Measurements from ENCODE around the gene AP5Z1.

DNA sequence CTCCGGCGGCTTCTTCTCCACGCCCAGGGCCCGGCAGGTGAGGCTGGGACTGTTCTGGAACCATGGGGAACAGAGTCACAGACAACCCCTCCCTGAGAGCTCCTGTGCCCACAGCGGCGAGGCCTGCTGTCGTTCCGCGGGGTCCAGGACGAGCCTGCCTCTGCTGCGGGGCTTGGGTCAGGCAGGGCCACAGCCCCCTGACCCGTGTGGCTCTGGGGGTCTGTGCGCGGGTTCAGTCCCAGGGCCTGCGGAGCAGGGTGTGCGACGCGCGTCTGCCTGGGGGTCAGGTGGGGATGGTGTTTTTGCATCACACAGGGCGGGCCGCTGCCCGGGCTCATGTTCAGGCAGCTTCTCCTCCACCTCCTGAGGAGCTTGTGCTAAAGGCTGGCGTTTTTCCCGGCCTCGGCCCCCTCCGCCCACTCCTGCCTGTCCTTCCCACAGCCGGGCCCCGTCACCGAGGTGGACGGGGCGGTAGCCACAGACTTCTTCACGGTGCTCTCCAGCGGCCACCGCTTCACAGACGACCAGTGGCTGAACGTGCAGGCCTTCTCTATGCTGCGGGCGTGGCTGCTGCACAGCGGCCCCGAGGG is 8.4 kb downstream of the AP5Z1 start:
- TF ChIP-seq, protein P1, sequence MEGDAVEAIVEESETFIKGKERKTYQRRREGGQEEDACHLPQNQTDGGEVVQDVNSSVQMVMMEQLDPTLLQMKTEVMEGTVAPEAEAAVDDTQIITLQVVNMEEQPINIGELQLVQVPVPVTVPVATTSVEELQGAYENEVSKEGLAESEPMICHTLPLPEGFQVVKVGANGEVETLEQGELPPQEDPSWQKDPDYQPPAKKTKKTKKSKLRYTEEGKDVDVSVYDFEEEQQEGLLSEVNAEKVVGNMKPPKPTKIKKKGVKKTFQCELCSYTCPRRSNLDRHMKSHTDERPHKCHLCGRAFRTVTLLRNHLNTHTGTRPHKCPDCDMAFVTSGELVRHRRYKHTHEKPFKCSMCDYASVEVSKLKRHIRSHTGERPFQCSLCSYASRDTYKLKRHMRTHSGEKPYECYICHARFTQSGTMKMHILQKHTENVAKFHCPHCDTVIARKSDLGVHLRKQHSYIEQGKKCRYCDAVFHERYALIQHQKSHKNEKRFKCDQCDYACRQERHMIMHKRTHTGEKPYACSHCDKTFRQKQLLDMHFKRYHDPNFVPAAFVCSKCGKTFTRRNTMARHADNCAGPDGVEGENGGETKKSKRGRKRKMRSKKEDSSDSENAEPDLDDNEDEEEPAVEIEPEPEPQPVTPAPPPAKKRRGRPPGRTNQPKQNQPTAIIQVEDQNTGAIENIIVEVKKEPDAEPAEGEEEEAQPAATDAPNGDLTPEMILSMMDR (IDR thresholded peaks at IDR 0.05), result no peak
- no peak for TF ChIP-seq POLR2A (IDR thresholded peaks at IDR 0.05)
